Suprapubic skin (tissue), 4 donors: ENCODE data around the gene KIAA0825. TPM values are rescaled to one million over a fixed set of nuclear protein-coding genes. Genes with fewer than 3 reads are reported as not detected.

ENCODE experiments used
- DNase-seq, 2 donors: peaks; one replicate each; pipeline ENCODE4 v3.0.0-alpha.2; 2019; ENCODE audit warnings: low spot score in 2 of 2
- H3K27ac ChIP-seq: fragments of 200-600 bp; sonication (generic); one replicate; pipeline ENCODE4 v1.5.1; 2019
- H3K27me3 ChIP-seq: fragments of 200-600 bp; sonication (generic); one replicate; pipeline ENCODE4 v1.5.1; 2019
- H3K36me3 ChIP-seq: fragments of 200-600 bp; sonication (generic); one replicate; pipeline ENCODE4 v1.5.1; 2019
- H3K4me1 ChIP-seq: fragments of 200-600 bp; sonication (generic); one replicate; pipeline ENCODE4 v1.5.1; 2019
- H3K4me3 ChIP-seq: fragments of 200-600 bp; sonication (generic); one replicate; pipeline ENCODE4 v1.5.1; 2019; ENCODE audit warnings: mild to moderate bottlenecking
- H3K9me3 ChIP-seq: fragments of 200-600 bp; sonication (generic); one replicate; pipeline ENCODE4 v1.5.1; 2019
- EP300 ChIP-seq: sonication (generic); formaldehyde crosslinking; IDR thresholded peaks from one replicate; pipeline ENCODE4 v1.6.1; 2017; ENCODE audit warnings: antibody characterized with exemption
- POLR2A ChIP-seq, 2 donors: fragments of 450-650 bp; IDR thresholded peaks; one replicate each; pipeline ENCODE4 v1.6.1; 2017; ENCODE audit warnings: antibody characterized with exemption in 2 of 2, mild to moderate bottlenecking in 2 of 2, moderate library complexity in 2 of 2
- POLR2AphosphoS5 ChIP-seq, 3 donors: sonication (generic); formaldehyde crosslinking; IDR thresholded peaks; one replicate each; pipeline ENCODE4 v1.6.1; 2017; ENCODE audit warnings: antibody characterized with exemption in 3 of 3
- WGBS: methylation state at CpG from one replicate; pipeline ENCODE4 v1.1.5; 2018; 5-methylcytosine and 5-hydroxymethylcytosine counted together
- total RNA-seq, 4 donors: library from RNA; depleted of rRNA; stranded (reverse); fragments of >200 nt; gene quantifications; one replicate each; pipeline ENCODE4 v1.1.0, GENCODE V29; 2016
- TF ChIP-seq, protein P1 (sequence below), 2 donors: fragments of 200-600 bp in 1 of 2; fragments of 450-650 bp in 1 of 2; sonication (generic) in 1 of 2; IDR thresholded peaks; one replicate each; pipeline ENCODE4 v1.5.1; 2016 to 2019; ENCODE audit warnings: antibody characterized with exemption in 2 of 2, mild to moderate bottlenecking in 1 of 2, moderate library complexity in 1 of 2

KIAA0825 gene
- total RNA-seq, 4 donors from 2014 or later, result 3.4 to 5.8 (median 4.5) TPM

- H3K27me3 ChIP-seq, result no peaks in the 10 kb centered on the region
- H3K4me1 ChIP-seq, result no peaks in the 10 kb centered on the region
- WGBS, result 96% methylated on average over 4 of the region's 4 CpGs
- H3K36me3 ChIP-seq, result no peaks in the 10 kb centered on the region
- TF ChIP-seq POLR2AphosphoS5 (IDR thresholded peaks at IDR 0.05), result no peak
- TF ChIP-seq, protein P1, sequence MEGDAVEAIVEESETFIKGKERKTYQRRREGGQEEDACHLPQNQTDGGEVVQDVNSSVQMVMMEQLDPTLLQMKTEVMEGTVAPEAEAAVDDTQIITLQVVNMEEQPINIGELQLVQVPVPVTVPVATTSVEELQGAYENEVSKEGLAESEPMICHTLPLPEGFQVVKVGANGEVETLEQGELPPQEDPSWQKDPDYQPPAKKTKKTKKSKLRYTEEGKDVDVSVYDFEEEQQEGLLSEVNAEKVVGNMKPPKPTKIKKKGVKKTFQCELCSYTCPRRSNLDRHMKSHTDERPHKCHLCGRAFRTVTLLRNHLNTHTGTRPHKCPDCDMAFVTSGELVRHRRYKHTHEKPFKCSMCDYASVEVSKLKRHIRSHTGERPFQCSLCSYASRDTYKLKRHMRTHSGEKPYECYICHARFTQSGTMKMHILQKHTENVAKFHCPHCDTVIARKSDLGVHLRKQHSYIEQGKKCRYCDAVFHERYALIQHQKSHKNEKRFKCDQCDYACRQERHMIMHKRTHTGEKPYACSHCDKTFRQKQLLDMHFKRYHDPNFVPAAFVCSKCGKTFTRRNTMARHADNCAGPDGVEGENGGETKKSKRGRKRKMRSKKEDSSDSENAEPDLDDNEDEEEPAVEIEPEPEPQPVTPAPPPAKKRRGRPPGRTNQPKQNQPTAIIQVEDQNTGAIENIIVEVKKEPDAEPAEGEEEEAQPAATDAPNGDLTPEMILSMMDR (IDR thresholded peaks at IDR 0.05), result no peak
- TF ChIP-seq EP300, result no peak
- TF ChIP-seq POLR2A (IDR thresholded peaks at IDR 0.05), result no peak
- H3K4me3 ChIP-seq, result no peak overlapping the region
- H3K9me3 ChIP-seq, result no peaks in the 10 kb centered on the region
- DNase-seq, result no peak
- H3K27ac ChIP-seq, result no peak overlapping the region
Observed at GRCh38 chr5:94274707-94275106, 343.7 kb downstream of the KIAA0825 start.

GRCh38 chr5:94268226-94268625 lies 350.2 kb downstream of the KIAA0825 start:
- H3K4me3 ChIP-seq, result no peak overlapping the region
- no peaks in the 10 kb centered on the region for H3K27me3 ChIP-seq
- 84% methylated on average over 3 of the region's 3 CpGs for WGBS
- no peaks in the 10 kb centered on the region for H3K36me3 ChIP-seq
- TF ChIP-seq, protein P1 (IDR thresholded peaks at IDR 0.05), result no peak
- no peak for TF ChIP-seq POLR2AphosphoS5 (IDR thresholded peaks at IDR 0.05)
- no peak for TF ChIP-seq POLR2A (IDR thresholded peaks at IDR 0.05)
- TF ChIP-seq EP300, result no peak
- no peak for DNase-seq
- H3K9me3 ChIP-seq, result no peaks in the 10 kb centered on the region
- H3K4me1 ChIP-seq, result no peaks in the 10 kb centered on the region
- H3K27ac ChIP-seq, result no peak overlapping the region

- WGBS, result 71% methylated on average over 4 of the region's 4 CpGs
Observed at GRCh38 chr5:94267350-94267899, 351.0 kb downstream of the KIAA0825 start.

GRCh38 chr5:94266170-94266569 lies 352.2 kb downstream of the KIAA0825 start:
- H3K36me3 ChIP-seq, result no peaks in the 10 kb centered on the region
- no peak for TF ChIP-seq POLR2A (IDR thresholded peaks at IDR 0.05)
- no peak for TF ChIP-seq POLR2AphosphoS5 (IDR thresholded peaks at IDR 0.05)
- TF ChIP-seq, protein P1 (IDR thresholded peaks at IDR 0.05), result no peak
- TF ChIP-seq EP300, result no peak
- no peak for DNase-seq

More at GRCh38 chr5:94267350-94267899, 351.0 kb downstream of the KIAA0825 start:
- Histone ChIP-seq H3K4me3 (no peak overlapping the region), H3K9me3 (no peaks in the 10 kb centered on the region), H3K4me1 (no peaks in the 10 kb centered on the region), H3K27me3 (no peaks in the 10 kb centered on the region), H3K36me3 (no peaks in the 10 kb centered on the region), H3K27ac (no peak overlapping the region)
- TF ChIP-seq POLR2AphosphoS5 (IDR thresholded peaks at IDR 0.05) (no peak), POLR2A (IDR thresholded peaks at IDR 0.05) (no peak), EP300 (no peak)
- TF ChIP-seq, protein P1 (IDR thresholded peaks at IDR 0.05), result no peak
- DNase-seq, result no peak

DNA sequence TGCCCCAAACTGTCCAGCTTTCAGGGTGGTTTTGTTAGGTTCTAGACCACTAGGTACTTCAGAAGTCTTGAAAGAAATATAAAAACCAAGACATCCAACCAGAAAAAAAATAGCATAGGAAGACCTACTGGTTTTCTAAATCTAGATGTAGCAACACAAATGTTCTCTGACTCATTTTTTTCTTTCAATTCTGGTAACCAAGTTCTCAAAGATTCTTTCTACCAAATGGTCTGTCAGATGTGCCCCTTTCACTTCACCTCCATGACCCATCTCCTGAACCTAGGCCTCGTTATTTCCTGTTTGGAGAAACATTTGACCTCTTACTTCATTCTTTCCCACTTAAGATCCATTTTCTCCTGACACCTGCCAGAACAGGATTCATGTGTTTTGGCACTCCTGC lies 355.3 kb downstream of the KIAA0825 start:
- DNase-seq, result no peak
- TF ChIP-seq POLR2A (IDR thresholded peaks at IDR 0.05) (no peak), EP300 (no peak), POLR2AphosphoS5 (IDR thresholded peaks at IDR 0.05) (no peak)
- TF ChIP-seq, protein P1 (IDR thresholded peaks at IDR 0.05), result no peak
- Histone ChIP-seq H3K4me1 (no peaks in the 10 kb centered on the region), H3K27me3 (no peaks in the 10 kb centered on the region), H3K4me3 (no peak overlapping the region), H3K9me3 (no peaks in the 10 kb centered on the region), H3K36me3 (no peaks in the 10 kb centered on the region), H3K27ac (no peak overlapping the region)
- 76% methylated on average over 1 of the region's 1 CpG for WGBS

More at GRCh38 chr5:94266170-94266569, 352.2 kb downstream of the KIAA0825 start:
- H3K4me1 ChIP-seq, result no peaks in the 10 kb centered on the region
- H3K27me3 ChIP-seq, result no peaks in the 10 kb centered on the region
- H3K4me3 ChIP-seq, result no peak overlapping the region
- no peak overlapping the region for H3K27ac ChIP-seq
- no peaks in the 10 kb centered on the region for H3K9me3 ChIP-seq
